ENCODE measurements around the gene FAM186B. TPM values are rescaled to one million over a fixed set of nuclear protein-coding genes. Genes with fewer than 3 reads are reported as not detected.

The FAM186B gene
- total RNA-seq, 1 experiment from 2014 or later: 0.39 TPM

DNA sequence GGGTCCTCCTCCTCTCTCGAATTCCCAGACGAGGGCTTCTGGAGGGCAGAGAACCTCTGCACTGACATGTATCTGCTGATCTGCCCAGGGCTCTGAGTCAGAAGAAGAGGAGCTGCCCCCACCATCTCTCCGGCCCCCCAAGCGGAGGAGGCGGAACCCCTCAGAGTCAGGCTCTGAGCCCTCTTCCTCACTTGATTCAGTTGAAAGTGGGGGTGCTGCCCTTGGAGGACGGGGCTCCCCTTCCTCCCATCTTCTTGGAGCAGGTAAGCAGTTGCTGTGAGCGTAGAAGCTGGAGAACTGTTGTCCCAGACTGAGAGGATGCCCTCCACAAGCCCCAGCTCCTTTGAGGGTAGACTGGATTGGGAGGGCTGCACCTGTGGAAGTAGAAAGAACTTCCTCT lies 37.7 kb upstream of the FAM186B start (continued):
- TF ChIP-seq, protein P1, sequence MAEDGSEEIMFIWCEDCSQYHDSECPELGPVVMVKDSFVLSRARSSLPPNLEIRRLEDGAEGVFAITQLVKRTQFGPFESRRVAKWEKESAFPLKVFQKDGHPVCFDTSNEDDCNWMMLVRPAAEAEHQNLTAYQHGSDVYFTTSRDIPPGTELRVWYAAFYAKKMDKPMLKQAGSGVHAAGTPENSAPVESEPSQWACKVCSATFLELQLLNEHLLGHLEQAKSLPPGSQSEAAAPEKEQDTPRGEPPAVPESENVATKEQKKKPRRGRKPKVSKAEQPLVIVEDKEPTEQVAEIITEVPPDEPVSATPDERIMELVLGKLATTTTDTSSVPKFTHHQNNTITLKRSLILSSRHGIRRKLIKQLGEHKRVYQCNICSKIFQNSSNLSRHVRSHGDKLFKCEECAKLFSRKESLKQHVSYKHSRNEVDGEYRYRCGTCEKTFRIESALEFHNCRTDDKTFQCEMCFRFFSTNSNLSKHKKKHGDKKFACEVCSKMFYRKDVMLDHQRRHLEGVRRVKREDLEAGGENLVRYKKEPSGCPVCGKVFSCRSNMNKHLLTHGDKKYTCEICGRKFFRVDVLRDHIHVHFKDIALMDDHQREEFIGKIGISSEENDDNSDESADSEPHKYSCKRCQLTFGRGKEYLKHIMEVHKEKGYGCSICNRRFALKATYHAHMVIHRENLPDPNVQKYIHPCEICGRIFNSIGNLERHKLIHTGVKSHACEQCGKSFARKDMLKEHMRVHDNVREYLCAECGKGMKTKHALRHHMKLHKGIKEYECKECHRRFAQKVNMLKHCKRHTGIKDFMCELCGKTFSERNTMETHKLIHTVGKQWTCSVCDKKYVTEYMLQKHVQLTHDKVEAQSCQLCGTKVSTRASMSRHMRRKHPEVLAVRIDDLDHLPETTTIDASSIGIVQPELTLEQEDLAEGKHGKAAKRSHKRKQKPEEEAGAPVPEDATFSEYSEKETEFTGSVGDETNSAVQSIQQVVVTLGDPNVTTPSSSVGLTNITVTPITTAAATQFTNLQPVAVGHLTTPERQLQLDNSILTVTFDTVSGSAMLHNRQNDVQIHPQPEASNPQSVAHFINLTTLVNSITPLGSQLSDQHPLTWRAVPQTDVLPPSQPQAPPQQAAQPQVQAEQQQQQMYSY (CRISPR knock-in tag; IDR thresholded peaks at IDR 0.05): no peak
- TF ChIP-seq GRHL2 (CRISPR knock-in tag; IDR thresholded peaks at IDR 0.05; ENCODE audit: insufficient replicate concordance, severe bottlenecking) (no peak), ZMAT4 (CRISPR knock-in tag; IDR thresholded peaks at IDR 0.05) (no peak), ZNF317 (CRISPR knock-in tag; IDR thresholded peaks at IDR 0.05; ENCODE audit: borderline replicate concordance, low read depth) (no peak), RORB (CRISPR knock-in tag; IDR thresholded peaks at IDR 0.05) (no peak), GABPB1 (CRISPR knock-in tag; IDR thresholded peaks at IDR 0.05) (no peak), IRF2 (CRISPR knock-in tag; IDR thresholded peaks at IDR 0.05; ENCODE audit: borderline replicate concordance, low read depth) (no peak)
- TF ChIP-seq, protein P2, sequence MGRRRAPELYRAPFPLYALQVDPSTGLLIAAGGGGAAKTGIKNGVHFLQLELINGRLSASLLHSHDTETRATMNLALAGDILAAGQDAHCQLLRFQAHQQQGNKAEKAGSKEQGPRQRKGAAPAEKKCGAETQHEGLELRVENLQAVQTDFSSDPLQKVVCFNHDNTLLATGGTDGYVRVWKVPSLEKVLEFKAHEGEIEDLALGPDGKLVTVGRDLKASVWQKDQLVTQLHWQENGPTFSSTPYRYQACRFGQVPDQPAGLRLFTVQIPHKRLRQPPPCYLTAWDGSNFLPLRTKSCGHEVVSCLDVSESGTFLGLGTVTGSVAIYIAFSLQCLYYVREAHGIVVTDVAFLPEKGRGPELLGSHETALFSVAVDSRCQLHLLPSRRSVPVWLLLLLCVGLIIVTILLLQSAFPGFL (CRISPR knock-in tag; IDR thresholded peaks at IDR 0.05; ENCODE audit: borderline replicate concordance): no peak

DNA sequence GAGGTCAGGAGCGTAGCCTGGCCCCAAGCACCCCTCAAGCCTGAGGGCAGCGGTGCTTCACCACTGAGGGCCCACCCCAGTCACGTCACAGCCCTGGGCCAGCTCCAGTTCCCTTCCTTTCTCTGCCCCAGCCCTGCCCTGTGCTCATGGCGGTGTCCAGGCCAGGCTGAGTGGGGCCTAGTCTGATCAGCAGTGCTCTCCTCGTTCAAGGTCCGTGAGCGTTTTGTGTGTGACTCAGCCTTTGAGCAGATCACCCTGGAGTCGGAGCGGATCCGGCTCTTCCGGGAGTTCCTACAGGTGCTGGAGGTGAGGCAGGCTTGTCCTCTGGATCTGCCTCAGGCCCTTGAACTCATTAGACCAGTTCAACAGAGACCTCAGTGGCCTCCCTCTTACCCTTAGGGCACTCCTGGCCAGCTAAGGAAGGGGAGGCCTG lies 36.9 kb upstream of the FAM186B start:
- ATAC-seq (no peak), DNase-seq (ENCODE audit: low spot score) (no peak)
- Mint-ChIP-seq H3K9me3 (no peaks in the 10 kb centered on the region), H3K27me3 (ENCODE audit: low read depth) (no peaks in the 10 kb centered on the region), H3K36me3 (peaks cover 47% of the 10 kb centered on the region), H3K27ac (peak overlapping the region; percentile 35; the same call in 1 of the 2 replicates), H3K4me1 (peaks cover 16% of the 10 kb centered on the region), H3K4me3 (no peak overlapping the region)
- ChIA-PET CTCF (interaction anchor here (0.8 to 1.9 kb wide), 3 partner anchors 19 to 99 kb away, joined by 3 to 8 read pairs (median 4); partner anchors contain the start of genes PRPF40B and TMBIM6), POLR2A (no interaction called here)
- TF ChIP-seq SMAD4 (CRISPR knock-in tag; IDR thresholded peaks at IDR 0.05): no peak
- TF ChIP-seq SOX15 (CRISPR knock-in tag; IDR thresholded peaks at IDR 0.05): no peak
- TF ChIP-seq MXD4 (CRISPR knock-in tag; IDR thresholded peaks at IDR 0.05; ENCODE audit: borderline replicate concordance): no peak
- TF ChIP-seq NR2C2 (CRISPR knock-in tag; IDR thresholded peaks at IDR 0.05): no peak
- no peak for TF ChIP-seq SP1 (CRISPR knock-in tag; conservative IDR thresholded peaks at IDR 0.05)
- TF ChIP-seq MLX (CRISPR knock-in tag; IDR thresholded peaks at IDR 0.05): no peak
- no peak for TF ChIP-seq ZSCAN18 (CRISPR knock-in tag; IDR thresholded peaks at IDR 0.05)
- TF ChIP-seq NFATC4 (CRISPR knock-in tag; IDR thresholded peaks at IDR 0.05): no peak
- no peak for TF ChIP-seq ZNF396 (CRISPR knock-in tag; IDR thresholded peaks at IDR 0.05; ENCODE audit: borderline replicate concordance)
- no peak for TF ChIP-seq NFE2L1 (CRISPR knock-in tag; IDR thresholded peaks at IDR 0.05)
- no peak for TF ChIP-seq ZNF425 (CRISPR knock-in tag; conservative IDR thresholded peaks at IDR 0.05)
- no peak for TF ChIP-seq NR1H2 (CRISPR knock-in tag; IDR thresholded peaks at IDR 0.05)
- TF ChIP-seq GTF2I (CRISPR knock-in tag; conservative IDR thresholded peaks at IDR 0.05): no peak
- TF ChIP-seq, protein P3, sequence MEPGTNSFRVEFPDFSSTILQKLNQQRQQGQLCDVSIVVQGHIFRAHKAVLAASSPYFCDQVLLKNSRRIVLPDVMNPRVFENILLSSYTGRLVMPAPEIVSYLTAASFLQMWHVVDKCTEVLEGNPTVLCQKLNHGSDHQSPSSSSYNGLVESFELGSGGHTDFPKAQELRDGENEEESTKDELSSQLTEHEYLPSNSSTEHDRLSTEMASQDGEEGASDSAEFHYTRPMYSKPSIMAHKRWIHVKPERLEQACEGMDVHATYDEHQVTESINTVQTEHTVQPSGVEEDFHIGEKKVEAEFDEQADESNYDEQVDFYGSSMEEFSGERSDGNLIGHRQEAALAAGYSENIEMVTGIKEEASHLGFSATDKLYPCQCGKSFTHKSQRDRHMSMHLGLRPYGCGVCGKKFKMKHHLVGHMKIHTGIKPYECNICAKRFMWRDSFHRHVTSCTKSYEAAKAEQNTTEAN (CRISPR knock-in tag; IDR thresholded peaks at IDR 0.05): no peak
- no peak for TF ChIP-seq GABPB1 (CRISPR knock-in tag; IDR thresholded peaks at IDR 0.05)
- TF ChIP-seq, protein P4, sequence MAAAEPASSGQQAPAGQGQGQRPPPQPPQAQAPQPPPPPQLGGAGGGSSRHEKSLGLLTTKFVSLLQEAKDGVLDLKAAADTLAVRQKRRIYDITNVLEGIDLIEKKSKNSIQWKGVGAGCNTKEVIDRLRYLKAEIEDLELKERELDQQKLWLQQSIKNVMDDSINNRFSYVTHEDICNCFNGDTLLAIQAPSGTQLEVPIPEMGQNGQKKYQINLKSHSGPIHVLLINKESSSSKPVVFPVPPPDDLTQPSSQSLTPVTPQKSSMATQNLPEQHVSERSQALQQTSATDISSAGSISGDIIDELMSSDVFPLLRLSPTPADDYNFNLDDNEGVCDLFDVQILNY (CRISPR knock-in tag; IDR thresholded peaks at IDR 0.05): no peak
- TF ChIP-seq E2F4 (CRISPR knock-in tag; IDR thresholded peaks at IDR 0.05; ENCODE audit: borderline replicate concordance, low read depth): no peak

Data from WTC11 (cell line).